Keratinocyte (primary cell): ENCODE results near the gene GMCL1. TPM values are rescaled to one million over a fixed set of nuclear protein-coding genes. Genes with fewer than 3 reads are reported as not detected.

Experiments used
- DNase-seq: peaks from one replicate; pipeline ENCODE4 v3.0.0-alpha.2; 2011; ENCODE audit warnings: low read depth, missing footprints, low spot score
- FAIRE-seq: peaks from 2 replicates; lab custom pipeline; 2011; peaks lifted over from hg19 to GRCh38; lab: Jason Lieb, UNC
- H2AFZ ChIP-seq: 2 replicates; pipeline ENCODE4 v1.6.0; 2012; ENCODE audit warnings: low read length, control low read depth, inconsistent platforms; ENCODE audit not compliant: control insufficient read depth
- H3K27ac ChIP-seq: 2 replicates; pipeline ENCODE4 v1.5.1; 2011; ENCODE audit warnings: low read length; ENCODE audit not compliant: control insufficient read depth, insufficient read depth
- H3K27me3 ChIP-seq: 3 replicates; pipeline ENCODE4 v1.6.0; 2011; ENCODE audit warnings: low read length; ENCODE audit not compliant: control insufficient read depth, insufficient read depth; ENCODE audit errors: extremely low read depth
- H3K36me3 ChIP-seq, 2 experiments: 2 replicates in 1 of 2; 3 replicates in 1 of 2; pipeline ENCODE4 v1.5.1; 2011; ENCODE audit warnings: low read length in 2 of 2, mild to moderate bottlenecking in 1 of 2; ENCODE audit not compliant: control insufficient read depth in 2 of 2, insufficient read depth in 2 of 2; ENCODE audit errors: extremely low read depth in 1 of 2
- H3K4me1 ChIP-seq: 3 replicates; pipeline ENCODE4 v1.5.1; 2011; ENCODE audit warnings: low read length; ENCODE audit not compliant: control insufficient read depth, insufficient read depth; ENCODE audit errors: extremely low read depth
- H3K4me2 ChIP-seq: 3 replicates; pipeline ENCODE4 v1.6.0; 2011; ENCODE audit warnings: low read depth, low read length; ENCODE audit not compliant: control insufficient read depth, insufficient read depth; ENCODE audit errors: extremely low read depth
- H3K4me3 ChIP-seq, 3 experiments: fragments of 200-600 bp in 1 of 3; sonication (generic) in 1 of 3; 2 replicates in 2 of 3; 3 replicates in 1 of 3; pipeline ENCODE4 v1.5.1; 2011 to 2016; ENCODE audit warnings: low read length in 3 of 3, mild to moderate bottlenecking in 3 of 3, control low read depth in 2 of 3, inconsistent platforms in 1 of 3, low read depth in 1 of 3, mixed read lengths in 1 of 3, mixed run types in 1 of 3, moderate library complexity in 1 of 3; ENCODE audit not compliant: control insufficient read depth in 2 of 3, insufficient read depth in 2 of 3; ENCODE audit errors: extremely low read depth in 1 of 3
- H3K79me2 ChIP-seq: 2 replicates; pipeline ENCODE4 v1.6.0; 2012; ENCODE audit warnings: low read length; ENCODE audit not compliant: control insufficient read depth, insufficient read depth
- H3K9ac ChIP-seq: 3 replicates; pipeline ENCODE4 v1.6.0; 2011; ENCODE audit warnings: low read length; ENCODE audit not compliant: control insufficient read depth, insufficient read depth; ENCODE audit errors: extremely low read depth
- H3K9me1 ChIP-seq: 3 replicates; pipeline ENCODE4 v1.6.0; 2011; ENCODE audit warnings: low read length; ENCODE audit not compliant: control insufficient read depth, insufficient read depth; ENCODE audit errors: extremely low read depth
- H3K9me3 ChIP-seq: 2 replicates; pipeline ENCODE4 v1.5.1; 2012; ENCODE audit warnings: low read depth, low read length; ENCODE audit not compliant: control insufficient read depth
- H4K20me1 ChIP-seq: 3 replicates; pipeline ENCODE4 v1.6.0; 2011; ENCODE audit warnings: low read length; ENCODE audit not compliant: control insufficient read depth, insufficient read depth; ENCODE audit errors: extremely low read depth
- EZH2 ChIP-seq: IDR thresholded peaks from one replicate; pipeline ENCODE4 v1.6.1; 2012; ENCODE audit warnings: inconsistent platforms, mild to moderate bottlenecking, low read length, moderate library complexity
- dilution Hi-C: fragments of 300-500 bp; cut with MboI; formaldehyde crosslinking; loops from one replicate; pipeline ENCODE4 v1.7.0; 2020; ENCODE audit warnings: low sequenced_read_pairs; ENCODE audit not compliant: extremely low pct_ligation_motif_present
- polyA plus RNA-seq, 5 experiments: library from polyadenylated mRNA; depleted of rRNA in 3 of 5; stranded (reverse) in 3 of 5; stranded (forward) in 1 of 5; unstranded in 1 of 5; fragments of >200 nt; gene quantifications; 1 replicate in 1 of 5; 2 replicates in 3 of 5; 3 replicates in 1 of 5; pipeline versions ENCODE4 v1.2.1 to v1.2.3, GENCODE V29; 2011 to 2012; ENCODE audit warnings: missing spikeins in 2 of 5, low read depth in 1 of 5, low replicate concordance in 1 of 5
- TF ChIP-seq, protein P1 (sequence below), 3 experiments: IDR thresholded peaks in 1 of 3; conservative IDR thresholded peaks in 1 of 3; optimal IDR thresholded peaks in 1 of 3; 2 replicates in 2 of 3; 3 replicates in 1 of 3; pipeline versions ENCODE3 to v1.5.1; 2011; ENCODE audit warnings: low read length in 3 of 3, mild to moderate bottlenecking in 3 of 3, moderate library complexity in 2 of 3, control low read depth in 1 of 3, inconsistent platforms in 1 of 3; ENCODE audit not compliant: insufficient read depth in 2 of 3; ENCODE audit errors: extremely low read depth in 1 of 3

GMCL1 gene
- polyA plus RNA-seq, 1 donor (not counting 4 experiments of a cell fraction or from before 2014, with no cell fraction given) = 7.5 TPM

DNA sequence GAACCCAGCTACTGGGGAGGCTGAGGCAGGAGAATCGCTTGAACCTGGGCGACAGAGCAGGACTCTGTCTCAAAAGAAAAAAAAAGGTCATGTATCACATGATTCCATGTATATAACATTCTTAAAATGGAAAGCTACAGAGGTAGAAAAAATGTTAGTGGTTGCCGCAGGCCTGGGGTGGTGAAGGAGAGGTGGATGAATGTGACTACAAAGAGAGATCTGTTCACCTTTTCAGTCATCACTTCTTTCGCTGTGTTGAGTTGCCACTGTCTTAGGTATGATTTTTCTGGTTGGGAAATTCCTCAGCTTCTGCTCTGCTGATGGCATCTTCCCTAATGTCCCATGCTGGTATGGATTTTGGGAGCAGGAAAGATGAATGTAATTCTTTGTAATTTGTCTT is 59.0 kb downstream of the GMCL1 start:
- H3K27ac ChIP-seq = no peak overlapping the region
- no peak overlapping the region for H3K9ac ChIP-seq
- no peak overlapping the region for H2AFZ ChIP-seq
- H3K4me3 ChIP-seq = no peak overlapping the region
- dilution Hi-C loops = no loop called here
- FAIRE-seq (no peak), DNase-seq (no peak)
- H4K20me1 ChIP-seq = no peaks in the 10 kb centered on the region
- H3K4me2 ChIP-seq = no peak overlapping the region
- peaks cover 2% of the 10 kb centered on the region for H3K4me1 ChIP-seq
- TF ChIP-seq, protein P1, sequence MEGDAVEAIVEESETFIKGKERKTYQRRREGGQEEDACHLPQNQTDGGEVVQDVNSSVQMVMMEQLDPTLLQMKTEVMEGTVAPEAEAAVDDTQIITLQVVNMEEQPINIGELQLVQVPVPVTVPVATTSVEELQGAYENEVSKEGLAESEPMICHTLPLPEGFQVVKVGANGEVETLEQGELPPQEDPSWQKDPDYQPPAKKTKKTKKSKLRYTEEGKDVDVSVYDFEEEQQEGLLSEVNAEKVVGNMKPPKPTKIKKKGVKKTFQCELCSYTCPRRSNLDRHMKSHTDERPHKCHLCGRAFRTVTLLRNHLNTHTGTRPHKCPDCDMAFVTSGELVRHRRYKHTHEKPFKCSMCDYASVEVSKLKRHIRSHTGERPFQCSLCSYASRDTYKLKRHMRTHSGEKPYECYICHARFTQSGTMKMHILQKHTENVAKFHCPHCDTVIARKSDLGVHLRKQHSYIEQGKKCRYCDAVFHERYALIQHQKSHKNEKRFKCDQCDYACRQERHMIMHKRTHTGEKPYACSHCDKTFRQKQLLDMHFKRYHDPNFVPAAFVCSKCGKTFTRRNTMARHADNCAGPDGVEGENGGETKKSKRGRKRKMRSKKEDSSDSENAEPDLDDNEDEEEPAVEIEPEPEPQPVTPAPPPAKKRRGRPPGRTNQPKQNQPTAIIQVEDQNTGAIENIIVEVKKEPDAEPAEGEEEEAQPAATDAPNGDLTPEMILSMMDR (optimal IDR thresholded peaks at IDR 0.05 in 1 of 3, IDR thresholded peaks at IDR 0.05 in 1 of 3, conservative IDR thresholded peaks at IDR 0.05 in 1 of 3; ENCODE audit: extremely low read depth in 1 of 3, insufficient read depth in 2 of 3, low read length in 3 of 3) = no peak
- no peak for TF ChIP-seq EZH2
- H3K36me3 ChIP-seq = no peaks in the 10 kb centered on the region
- H3K79me2 ChIP-seq = no peaks in the 10 kb centered on the region
- H3K9me3 ChIP-seq = no peaks in the 10 kb centered on the region
- no peaks in the 10 kb centered on the region for H3K9me1 ChIP-seq
- no peaks in the 10 kb centered on the region for H3K27me3 ChIP-seq

DNA sequence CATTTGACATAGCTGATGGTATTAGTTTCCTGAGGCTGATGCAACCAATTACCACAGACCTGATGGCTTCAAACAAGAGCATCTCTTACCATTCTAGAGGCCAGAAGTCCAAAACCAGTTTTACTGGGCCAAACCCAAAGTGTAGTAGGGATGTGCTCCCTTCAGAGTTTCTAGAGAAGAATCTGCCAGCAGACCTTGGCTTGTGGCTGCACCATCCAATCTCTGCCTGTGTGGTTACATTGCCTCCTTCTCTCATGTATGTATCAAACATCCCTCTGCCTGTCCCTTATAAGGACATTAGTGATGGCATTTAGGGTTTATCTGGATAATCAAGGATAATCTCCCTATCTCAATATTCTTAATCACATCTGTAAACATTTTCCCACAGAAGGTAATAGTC is 59.8 kb downstream of the GMCL1 start:
- Histone ChIP-seq H3K36me3 (no peaks in the 10 kb centered on the region), H3K27me3 (no peaks in the 10 kb centered on the region), H3K9me3 (no peaks in the 10 kb centered on the region), H3K4me1 (peaks cover 4% of the 10 kb centered on the region), H3K9ac (no peak overlapping the region), H3K79me2 (peaks cover 4% of the 10 kb centered on the region), H3K4me2 (no peak overlapping the region), H3K27ac (no peak overlapping the region), H3K4me3 (no peak overlapping the region), H4K20me1 (no peaks in the 10 kb centered on the region), H3K9me1 (no peaks in the 10 kb centered on the region), H2AFZ (no peak overlapping the region)
- DNase-seq (no peak), FAIRE-seq (no peak)
- dilution Hi-C loops = no loop called here
- TF ChIP-seq, protein P1 (optimal IDR thresholded peaks at IDR 0.05 in 1 of 3, IDR thresholded peaks at IDR 0.05 in 1 of 3, conservative IDR thresholded peaks at IDR 0.05 in 1 of 3; ENCODE audit: extremely low read depth in 1 of 3, insufficient read depth in 2 of 3, low read length in 3 of 3) = no peak
- TF ChIP-seq EZH2 = no peak
